PFSK-1 (cell line): ENCODE results near the gene PIK3CB.

Experiments
- POLR2AphosphoS5 ChIP-seq: IDR thresholded peaks from 2 replicates; pipeline ENCODE4 v1.6.1; 2012; ENCODE audit warnings: low read depth, mild to moderate bottlenecking, control low read depth, low read length, moderate library complexity
- SIN3A ChIP-seq: IDR thresholded peaks from 2 replicates; pipeline ENCODE4 v1.6.1; 2012; ENCODE audit warnings: mild to moderate bottlenecking, low read length, moderate library complexity, borderline replicate concordance; ENCODE audit not compliant: insufficient read depth
- TAF1 ChIP-seq: IDR thresholded peaks from 2 replicates; pipeline ENCODE4 v1.6.1; 2012; ENCODE audit warnings: low read length, control low read depth, borderline replicate concordance; ENCODE audit not compliant: insufficient read depth
- TF ChIP-seq, protein P1 (sequence below), 2 experiments: IDR thresholded peaks; 2 replicates each; pipeline versions ENCODE4 v1.6.1 to v1.8.0; 2011 to 2012; ENCODE audit warnings: low read depth in 2 of 2, low read length in 2 of 2, control low read depth in 1 of 2, inconsistent platforms in 1 of 2, mild to moderate bottlenecking in 1 of 2, moderate library complexity in 1 of 2; ENCODE audit not compliant: insufficient read depth in 1 of 2

DNA sequence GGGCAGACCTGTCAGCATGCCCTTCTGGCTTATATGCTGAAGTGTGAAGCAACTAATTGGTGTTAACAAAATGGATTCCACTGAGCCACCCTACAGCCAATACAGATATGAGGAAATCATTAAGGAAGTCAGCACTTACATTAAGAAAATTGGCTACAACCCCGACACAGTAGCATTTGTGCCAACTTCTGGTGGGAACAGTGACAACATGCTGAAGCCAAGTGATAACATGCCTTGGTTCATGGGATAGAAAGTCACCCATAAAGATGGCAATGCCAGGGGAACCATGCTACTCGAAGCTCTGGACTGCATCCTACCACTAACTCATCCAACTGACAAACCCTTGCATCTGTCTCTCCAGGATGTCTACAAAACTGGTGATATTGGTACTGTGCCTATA lies 9.4 kb downstream of the PIK3CB start:
- TF ChIP-seq, protein P1, sequence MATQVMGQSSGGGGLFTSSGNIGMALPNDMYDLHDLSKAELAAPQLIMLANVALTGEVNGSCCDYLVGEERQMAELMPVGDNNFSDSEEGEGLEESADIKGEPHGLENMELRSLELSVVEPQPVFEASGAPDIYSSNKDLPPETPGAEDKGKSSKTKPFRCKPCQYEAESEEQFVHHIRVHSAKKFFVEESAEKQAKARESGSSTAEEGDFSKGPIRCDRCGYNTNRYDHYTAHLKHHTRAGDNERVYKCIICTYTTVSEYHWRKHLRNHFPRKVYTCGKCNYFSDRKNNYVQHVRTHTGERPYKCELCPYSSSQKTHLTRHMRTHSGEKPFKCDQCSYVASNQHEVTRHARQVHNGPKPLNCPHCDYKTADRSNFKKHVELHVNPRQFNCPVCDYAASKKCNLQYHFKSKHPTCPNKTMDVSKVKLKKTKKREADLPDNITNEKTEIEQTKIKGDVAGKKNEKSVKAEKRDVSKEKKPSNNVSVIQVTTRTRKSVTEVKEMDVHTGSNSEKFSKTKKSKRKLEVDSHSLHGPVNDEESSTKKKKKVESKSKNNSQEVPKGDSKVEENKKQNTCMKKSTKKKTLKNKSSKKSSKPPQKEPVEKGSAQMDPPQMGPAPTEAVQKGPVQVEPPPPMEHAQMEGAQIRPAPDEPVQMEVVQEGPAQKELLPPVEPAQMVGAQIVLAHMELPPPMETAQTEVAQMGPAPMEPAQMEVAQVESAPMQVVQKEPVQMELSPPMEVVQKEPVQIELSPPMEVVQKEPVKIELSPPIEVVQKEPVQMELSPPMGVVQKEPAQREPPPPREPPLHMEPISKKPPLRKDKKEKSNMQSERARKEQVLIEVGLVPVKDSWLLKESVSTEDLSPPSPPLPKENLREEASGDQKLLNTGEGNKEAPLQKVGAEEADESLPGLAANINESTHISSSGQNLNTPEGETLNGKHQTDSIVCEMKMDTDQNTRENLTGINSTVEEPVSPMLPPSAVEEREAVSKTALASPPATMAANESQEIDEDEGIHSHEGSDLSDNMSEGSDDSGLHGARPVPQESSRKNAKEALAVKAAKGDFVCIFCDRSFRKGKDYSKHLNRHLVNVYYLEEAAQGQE (IDR thresholded peaks at IDR 0.05; ENCODE audit: insufficient read depth in 1 of 2, low read depth in 2 of 2, low read length in 2 of 2): no peak
- TF ChIP-seq POLR2AphosphoS5 (no peak), TAF1 (no peak), SIN3A (no peak)
